Measurements from ENCODE around the gene KIF5C.

- TF ChIP-seq CTCF (IDR thresholded peaks at IDR 0.05; ENCODE audit: low read length), result no peak
- no peak for TF ChIP-seq EZH2 (IDR thresholded peaks at IDR 0.05; ENCODE audit: borderline replicate concordance, low read length)
These were observed 187.5 kb downstream of the KIF5C start for GRCh38 chr2:149062531-149062930.

All from OCI-LY1 (cell line).